Epithelial cell of proximal tubule (primary cell): ENCODE measurements around the gene ZFYVE28. TPM values are rescaled to one million over a fixed set of nuclear protein-coding genes. Genes with fewer than 3 reads are reported as not detected.

Experiments
- DNase-seq: peaks from one replicate; pipeline ENCODE4 v3.0.0-alpha.2; 2011; ENCODE audit warnings: low read depth
- H3K4me3 ChIP-seq: 2 replicates; pipeline ENCODE4 v1.5.1; 2011; ENCODE audit warnings: low read depth, mild to moderate bottlenecking, low read length
- total RNA-seq: library from RNA; depleted of rRNA; stranded (reverse); fragments of >200 nt; gene quantifications from 2 replicates; pipeline ENCODE4 v1.2.3, GENCODE V29; 2015
- TF ChIP-seq, protein P1 (sequence below): conservative IDR thresholded peaks from 2 replicates; pipeline ENCODE4 v1.5.1; 2012; ENCODE audit warnings: low read depth, mild to moderate bottlenecking, low read length

The ZFYVE28 gene
- total RNA-seq, 1 donor from 2014 or later = 0.58 TPM

DNA sequence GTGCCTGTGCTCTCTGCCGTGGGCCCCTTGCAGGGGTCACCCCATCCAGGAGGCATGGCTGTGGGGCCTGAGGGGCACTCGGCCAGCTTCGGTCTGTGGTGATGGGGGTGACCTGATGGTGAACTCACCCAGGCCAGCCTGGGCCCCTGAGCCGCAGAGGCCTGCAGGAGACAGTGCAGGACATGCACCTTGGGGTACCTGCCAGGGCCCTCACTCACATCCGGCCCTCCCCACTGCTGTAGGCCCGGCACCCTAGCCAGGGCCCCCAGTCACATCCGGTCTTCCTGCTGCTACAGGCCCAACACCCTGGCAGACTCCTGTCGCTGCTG is 7.6 kb upstream of the ZFYVE28 start:
- TF ChIP-seq, protein P1, sequence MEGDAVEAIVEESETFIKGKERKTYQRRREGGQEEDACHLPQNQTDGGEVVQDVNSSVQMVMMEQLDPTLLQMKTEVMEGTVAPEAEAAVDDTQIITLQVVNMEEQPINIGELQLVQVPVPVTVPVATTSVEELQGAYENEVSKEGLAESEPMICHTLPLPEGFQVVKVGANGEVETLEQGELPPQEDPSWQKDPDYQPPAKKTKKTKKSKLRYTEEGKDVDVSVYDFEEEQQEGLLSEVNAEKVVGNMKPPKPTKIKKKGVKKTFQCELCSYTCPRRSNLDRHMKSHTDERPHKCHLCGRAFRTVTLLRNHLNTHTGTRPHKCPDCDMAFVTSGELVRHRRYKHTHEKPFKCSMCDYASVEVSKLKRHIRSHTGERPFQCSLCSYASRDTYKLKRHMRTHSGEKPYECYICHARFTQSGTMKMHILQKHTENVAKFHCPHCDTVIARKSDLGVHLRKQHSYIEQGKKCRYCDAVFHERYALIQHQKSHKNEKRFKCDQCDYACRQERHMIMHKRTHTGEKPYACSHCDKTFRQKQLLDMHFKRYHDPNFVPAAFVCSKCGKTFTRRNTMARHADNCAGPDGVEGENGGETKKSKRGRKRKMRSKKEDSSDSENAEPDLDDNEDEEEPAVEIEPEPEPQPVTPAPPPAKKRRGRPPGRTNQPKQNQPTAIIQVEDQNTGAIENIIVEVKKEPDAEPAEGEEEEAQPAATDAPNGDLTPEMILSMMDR = no peak

DNA sequence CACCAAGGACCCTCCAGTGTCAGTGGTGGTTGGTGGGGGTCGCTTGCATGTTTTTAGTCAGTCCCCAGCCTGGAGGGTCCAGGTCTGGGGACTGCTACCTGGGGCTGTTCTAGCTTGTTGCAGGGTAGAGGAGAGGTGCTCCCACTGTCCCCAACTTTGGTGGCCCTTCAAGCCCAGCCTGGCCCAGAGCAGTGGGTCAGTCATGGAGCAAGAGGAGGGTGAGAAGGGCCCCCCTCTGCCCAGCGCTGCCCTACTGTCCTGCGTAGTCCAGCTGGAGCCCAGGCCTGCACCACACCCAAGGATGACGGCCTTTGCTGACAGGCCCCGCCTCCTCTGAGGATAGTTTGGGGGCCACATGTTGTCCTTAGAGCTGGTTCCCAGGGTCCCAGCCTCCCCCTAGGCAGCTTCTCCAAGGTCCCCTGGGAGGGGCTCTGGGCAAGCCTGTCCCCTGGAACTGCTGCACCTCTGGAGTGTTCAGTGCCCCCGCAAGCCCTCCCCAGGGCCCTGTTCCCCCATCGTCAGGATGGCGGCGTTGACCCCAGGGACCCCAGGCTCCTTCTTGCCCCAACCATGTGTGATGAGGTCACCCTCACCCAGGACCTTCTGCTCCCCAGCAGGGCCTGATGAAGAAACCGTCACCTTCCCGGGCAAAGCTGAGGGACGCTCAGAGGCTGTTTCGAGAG is 7.1 kb upstream of the ZFYVE28 start:
- H3K4me3 ChIP-seq = no peak overlapping the region
- TF ChIP-seq, protein P1 = no peak
- DNase-seq = no peak

More for the DNA sequence above, 7.6 kb upstream of the ZFYVE28 start:
- DNase-seq = no peak
- H3K4me3 ChIP-seq = no peak overlapping the region

DNA sequence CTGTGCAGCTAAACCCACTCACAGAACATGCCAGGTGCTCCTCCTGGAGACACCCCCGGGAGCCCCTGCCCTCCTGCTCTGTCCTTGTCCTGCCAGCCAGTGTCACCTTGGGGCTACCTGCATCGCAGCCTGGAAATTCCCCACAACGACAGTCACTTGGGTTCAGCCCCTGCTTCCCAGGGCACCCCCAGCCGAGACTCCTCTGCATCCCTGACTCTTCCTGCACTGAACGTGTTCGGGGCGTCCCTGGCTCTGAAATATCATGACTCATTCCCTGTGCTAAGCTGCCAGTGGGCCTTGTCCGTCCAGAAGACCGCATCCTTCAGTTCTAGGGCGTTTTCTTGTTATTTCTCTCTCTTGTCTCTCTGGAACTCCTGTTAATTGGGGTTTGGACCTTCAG is 6.1 kb upstream of the ZFYVE28 start:
- no peak for DNase-seq
- H3K4me3 ChIP-seq = no peak overlapping the region
- TF ChIP-seq, protein P1 = no peak

DNA sequence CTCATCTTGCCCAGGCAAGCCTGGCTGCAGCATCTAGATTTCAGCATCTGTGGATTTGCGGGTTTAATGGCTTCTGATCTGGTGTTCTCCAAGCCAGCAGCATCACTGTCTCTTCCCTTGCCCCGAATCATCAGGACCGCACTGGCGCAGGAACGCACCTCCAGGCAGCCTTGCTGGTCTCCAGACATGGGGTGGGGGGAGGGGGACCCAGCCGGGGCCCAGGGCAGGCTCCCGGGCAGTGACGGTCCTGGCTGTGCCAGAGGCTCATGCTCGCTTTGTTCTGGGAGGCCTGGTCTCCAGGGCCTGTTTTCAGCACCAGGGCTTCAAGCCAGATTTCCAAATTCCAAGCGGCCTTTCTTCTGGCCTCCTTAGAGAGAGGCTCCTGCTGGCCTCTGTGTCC is 5.2 kb upstream of the ZFYVE28 start:
- TF ChIP-seq, protein P1 = no peak
- no peak overlapping the region for H3K4me3 ChIP-seq
- no peak for DNase-seq

DNA sequence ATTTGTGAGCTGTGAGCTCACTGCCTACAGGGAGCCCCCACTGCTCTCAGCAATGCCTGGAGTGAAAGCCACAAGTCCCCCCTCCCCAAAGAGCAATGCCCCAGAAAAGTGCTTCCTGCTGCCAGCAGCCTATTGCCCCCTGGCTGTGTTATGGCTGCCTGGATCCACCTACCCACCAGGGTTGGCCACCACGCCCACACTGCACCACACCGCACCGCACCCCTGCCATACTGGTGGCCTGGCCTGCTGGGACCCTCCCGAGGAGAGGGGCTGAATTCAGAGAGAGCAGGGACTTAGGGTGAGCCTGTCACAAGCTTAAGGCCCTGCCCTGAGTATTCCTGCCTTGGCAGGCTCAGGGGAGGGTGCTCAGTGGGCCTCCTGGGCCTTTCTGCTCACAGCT is 4.6 kb upstream of the ZFYVE28 start:
- TF ChIP-seq, protein P1 = no peak
- DNase-seq = no peak
- no peak overlapping the region for H3K4me3 ChIP-seq

DNA sequence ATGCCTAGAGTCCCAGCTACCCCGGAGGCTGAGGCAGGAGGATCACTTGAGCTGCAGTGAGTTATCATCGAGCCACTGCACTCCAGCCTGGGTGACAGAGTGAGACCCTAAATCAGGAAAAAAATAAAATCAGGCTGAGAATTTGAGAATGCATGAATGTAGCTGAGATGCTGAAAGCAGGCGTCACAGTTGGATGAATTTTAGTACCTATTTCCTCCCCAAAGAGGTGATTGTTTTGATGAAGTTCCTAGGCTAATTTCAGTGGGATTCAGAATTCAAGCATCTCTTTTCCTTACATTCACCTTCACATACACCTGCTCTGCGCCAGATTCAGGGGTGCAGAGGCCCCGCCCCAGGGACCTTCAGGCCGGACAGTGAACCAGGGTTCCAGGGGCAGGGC is 3.5 kb upstream of the ZFYVE28 start:
- TF ChIP-seq, protein P1 = no peak
- no peak overlapping the region for H3K4me3 ChIP-seq
- no peak for DNase-seq

DNA sequence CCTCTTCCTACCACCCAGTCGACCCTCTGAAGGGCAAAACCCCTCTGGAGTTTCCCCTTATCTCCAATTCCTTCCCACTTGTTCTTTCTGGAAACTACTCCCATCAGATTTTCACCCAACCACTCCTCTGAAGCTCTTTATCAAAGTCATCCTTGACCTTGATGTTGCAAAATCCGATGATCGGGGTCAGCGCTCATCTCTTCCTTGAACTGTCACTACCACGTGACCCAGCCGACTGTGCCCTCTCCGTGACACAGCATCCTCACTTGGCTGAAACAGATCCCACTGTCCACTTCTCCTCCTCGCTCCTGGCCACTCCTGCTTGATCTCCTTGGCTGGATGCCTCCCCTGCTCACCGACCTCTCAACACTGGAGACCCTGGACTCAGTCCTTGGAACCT is 1.4 kb upstream of the ZFYVE28 start:
- TF ChIP-seq, protein P1 = no peak
- H3K4me3 ChIP-seq = no peak overlapping the region
- no peak for DNase-seq
